GM18526 (cell line): ENCODE data around the gene E4F1.

Source experiments
- POLR2A ChIP-seq: IDR thresholded peaks from 3 replicates; pipeline ENCODE4 v1.6.1; 2011; ENCODE audit not compliant: insufficient read length; ENCODE audit errors: extremely low read depth

The E4F1 gene

GRCh38 chr16:2280981-2281542 is 57.7 kb downstream of the E4F1 start:
- TF ChIP-seq POLR2A = no peak

DNA sequence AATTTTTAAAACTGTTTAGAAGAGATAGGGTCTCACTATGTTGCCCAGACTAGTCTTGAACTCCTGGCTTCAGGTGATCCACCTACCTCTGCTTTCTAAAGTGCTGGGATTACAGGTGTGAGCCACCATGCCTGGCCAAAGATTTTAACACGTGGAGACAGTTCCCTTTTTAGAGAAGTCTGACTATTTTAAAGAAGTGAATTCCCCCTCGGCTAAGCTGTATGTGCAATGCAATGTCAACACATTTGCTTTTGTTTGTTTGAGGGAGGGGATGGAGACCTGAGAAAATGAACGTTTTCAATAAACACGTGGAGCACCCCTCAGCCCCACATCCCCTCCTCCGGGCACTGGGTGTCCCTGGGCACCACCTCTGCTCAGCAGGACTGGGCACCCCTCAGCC is 58.9 kb downstream of the E4F1 start:
- TF ChIP-seq POLR2A = no peak

DNA sequence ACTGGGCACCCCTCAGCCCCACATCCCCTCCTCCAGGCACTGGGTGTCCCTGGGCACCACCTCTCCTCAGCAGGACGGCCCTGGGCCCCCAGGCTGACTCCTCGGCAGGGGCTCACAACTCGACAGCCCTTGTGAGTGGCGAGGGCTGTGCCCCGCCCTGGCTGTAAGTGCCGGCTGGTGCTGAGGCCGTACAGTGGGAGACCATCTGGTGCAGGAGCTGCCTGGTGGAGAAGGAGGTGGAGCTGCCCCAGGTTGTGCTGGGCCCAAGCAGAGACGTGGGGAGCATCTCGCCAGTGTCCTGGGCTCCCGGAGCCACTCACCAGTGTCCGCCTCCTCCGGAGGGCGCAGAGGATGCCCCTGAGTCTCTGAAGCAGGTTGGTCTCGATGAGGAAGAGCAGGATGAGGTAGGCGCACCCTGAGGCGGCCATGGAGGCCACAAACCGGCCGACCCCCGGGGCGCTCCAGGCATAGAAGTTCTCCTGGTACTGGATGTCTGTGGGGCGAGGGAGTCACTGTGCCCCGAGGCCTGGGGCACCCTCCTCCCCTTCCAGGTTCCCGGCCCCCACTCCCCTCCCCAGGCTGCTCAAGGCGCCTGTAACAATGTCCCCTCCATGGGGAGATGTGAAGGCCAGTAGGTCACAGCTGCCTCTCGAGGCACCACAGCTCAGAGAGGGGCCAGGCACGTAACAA is 59.6 kb downstream of the E4F1 start:
- no peak for TF ChIP-seq POLR2A

DNA sequence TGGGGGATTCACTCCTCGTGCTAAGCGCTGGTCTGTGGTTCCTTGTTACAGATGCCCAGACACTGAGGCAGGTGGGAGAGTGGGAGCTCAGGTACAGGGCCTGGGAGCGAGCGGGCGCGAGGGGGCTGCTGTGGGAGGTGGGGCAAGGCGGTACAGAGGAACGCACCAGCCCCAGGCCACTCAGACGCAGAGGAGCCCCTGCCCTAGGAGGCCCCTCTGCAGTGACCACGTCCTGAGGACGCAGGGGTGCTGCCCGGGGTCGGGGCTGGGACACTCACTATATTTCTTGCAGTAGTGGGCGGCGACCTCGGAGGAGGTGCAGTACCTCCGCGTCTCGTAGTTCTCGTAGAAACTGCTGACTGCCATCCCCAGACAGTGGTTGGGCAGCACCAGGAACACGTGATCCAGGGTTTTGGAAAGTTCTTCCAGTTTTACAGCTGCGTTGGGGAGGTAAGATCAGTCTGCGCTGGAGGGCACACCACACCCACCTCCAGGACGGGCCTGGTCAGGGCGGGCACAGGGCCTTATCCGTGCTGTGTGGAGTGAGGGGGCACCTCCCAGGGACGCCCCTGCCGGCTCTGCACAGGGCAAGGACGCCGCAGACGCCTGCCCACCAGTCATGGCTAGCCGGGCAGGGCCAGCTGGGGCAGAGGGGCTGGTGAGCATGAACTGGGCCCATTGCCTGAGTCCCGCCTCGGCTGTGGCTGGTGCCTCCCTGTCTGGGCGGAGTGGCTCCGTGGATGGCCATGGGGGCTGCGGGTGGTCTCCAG is 60.8 kb downstream of the E4F1 start:
- TF ChIP-seq POLR2A = no peak

DNA sequence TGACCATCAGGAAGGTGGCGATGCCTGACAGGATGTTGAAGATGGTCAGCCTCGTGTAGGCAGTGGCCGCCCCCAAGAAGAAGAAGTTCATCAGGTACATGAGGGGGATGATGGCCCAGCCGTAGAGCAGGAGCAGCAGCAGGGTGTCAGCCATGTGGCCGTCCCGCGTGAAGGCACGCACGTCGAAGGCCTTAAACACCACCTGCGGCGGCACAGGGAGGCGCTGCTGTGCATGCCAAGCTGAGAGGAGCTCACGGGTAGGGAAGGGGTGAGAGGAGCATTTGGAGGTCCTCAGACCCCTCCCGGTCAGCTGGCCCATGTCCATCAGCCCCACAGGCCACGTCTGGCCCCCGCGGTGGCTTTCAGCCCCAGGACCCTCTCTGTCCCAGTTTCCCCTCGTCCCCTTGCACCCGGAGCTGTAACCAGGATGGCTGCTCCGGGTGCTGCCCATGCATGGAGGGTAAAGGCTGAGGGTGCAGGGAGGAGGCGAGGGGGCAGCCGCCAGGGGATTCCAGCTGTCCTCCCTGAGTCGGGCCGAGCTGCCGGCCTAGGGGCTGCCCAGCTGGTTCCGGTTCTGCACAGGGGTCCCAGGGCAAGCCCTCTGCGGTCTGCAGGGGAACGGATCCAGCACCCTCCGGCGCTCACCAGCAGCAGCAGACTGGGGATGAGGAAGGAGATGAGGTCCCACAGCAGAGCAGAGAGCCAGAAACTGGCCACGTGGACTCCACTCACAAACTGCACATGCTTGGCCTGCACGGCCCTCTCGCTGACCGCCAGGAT is 61.6 kb downstream of the E4F1 start:
- TF ChIP-seq POLR2A = no peak
